ENCODE results near the gene MCUB. TPM values are rescaled to one million over a fixed set of nuclear protein-coding genes. Genes with fewer than 3 reads are reported as not detected.

MCUB gene
- total and polyA plus RNA-seq, 7 donors: 0.73 to 2.8 (median 1.5) TPM

GRCh38 chr4:109702950-109703663, 143.1 kb downstream of the MCUB start, which contains the start of gene CASP6:
Gene CASP6 (minus strand): TSS chr4:109703445. CDS start chr4:109703395, 50 bp downstream.
- H3K27ac ChIP-seq: peak within 1 kb of the TSS; percentile 70
- H3K36me3 ChIP-seq (ENCODE audit: insufficient read depth in 1 of 2, low read depth in 1 of 2): peaks cover 0 to 6% of the 10 kb centered on the region in 2 donors
- TF ChIP-seq, protein P1, sequence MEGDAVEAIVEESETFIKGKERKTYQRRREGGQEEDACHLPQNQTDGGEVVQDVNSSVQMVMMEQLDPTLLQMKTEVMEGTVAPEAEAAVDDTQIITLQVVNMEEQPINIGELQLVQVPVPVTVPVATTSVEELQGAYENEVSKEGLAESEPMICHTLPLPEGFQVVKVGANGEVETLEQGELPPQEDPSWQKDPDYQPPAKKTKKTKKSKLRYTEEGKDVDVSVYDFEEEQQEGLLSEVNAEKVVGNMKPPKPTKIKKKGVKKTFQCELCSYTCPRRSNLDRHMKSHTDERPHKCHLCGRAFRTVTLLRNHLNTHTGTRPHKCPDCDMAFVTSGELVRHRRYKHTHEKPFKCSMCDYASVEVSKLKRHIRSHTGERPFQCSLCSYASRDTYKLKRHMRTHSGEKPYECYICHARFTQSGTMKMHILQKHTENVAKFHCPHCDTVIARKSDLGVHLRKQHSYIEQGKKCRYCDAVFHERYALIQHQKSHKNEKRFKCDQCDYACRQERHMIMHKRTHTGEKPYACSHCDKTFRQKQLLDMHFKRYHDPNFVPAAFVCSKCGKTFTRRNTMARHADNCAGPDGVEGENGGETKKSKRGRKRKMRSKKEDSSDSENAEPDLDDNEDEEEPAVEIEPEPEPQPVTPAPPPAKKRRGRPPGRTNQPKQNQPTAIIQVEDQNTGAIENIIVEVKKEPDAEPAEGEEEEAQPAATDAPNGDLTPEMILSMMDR (IDR thresholded peaks at IDR 0.05): peak; percentile 71
- H3K9me3 ChIP-seq: no peaks in the 10 kb centered on the region
- no peaks in the 10 kb centered on the region for H3K27me3 ChIP-seq (ENCODE audit: insufficient read depth in 3 of 3, low read length in 2 of 3)
- H3K4me3 ChIP-seq: peak within 1 kb of the TSS; percentile 77
- WGBS, 3 donors: 0 to 1% (median 0%) methylated on average over 62 to 72 of the region's 72 CpGs
- DNase-seq (peak; percentile 87 to 89), ATAC-seq (peak; percentile 87 to 96 (median 92))
- intact Hi-C loops (cut with DNase I): loop anchor here (5.0 to 10.0 kb wide), 7 partner anchors 99 to 274 kb away; partner anchors contain the start of genes SEC24B (in 2 of the 2), CFI (in 1 of the 2) and GAR1 (in 1 of the 2)
- H3K4me1 ChIP-seq: peaks cover 9% of the 10 kb centered on the region

DNA sequence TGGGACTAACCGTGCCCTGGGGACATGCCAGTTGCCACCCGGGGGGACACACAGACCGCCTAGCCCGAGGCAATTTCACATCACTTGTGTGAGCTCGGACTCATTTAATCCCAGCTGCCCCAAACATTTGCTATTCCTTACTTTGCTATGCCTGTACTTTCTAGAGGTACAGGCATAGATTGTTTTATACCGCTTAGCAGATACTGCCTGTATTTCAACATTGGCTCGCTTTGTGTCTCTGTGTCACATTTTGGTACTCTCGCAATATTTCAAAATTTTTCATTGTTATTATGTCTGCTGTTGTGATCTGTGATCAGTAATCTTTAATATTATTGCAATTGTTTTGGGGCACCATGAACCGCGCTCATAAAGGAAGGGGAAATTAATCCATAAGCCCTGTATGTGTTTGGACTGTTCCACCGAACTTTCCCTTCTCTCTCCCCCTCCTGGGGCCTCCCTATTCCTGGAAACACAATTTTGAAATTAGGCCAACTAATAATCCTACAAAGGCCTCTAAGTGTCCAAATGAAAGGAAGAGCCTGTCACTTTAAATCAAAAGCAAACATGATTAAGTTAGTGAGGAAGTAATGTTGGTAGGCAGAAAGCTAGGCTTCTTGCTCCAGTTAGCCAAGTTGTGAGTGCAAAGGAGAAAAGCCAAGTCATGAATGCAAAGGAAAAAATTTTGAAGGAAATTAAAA, 143.8 kb downstream of the MCUB start:
- TF ChIP-seq, protein P1 (IDR thresholded peaks at IDR 0.05): no peak
- Histone ChIP-seq H3K9me3 (no peaks in the 10 kb centered on the region), H3K4me1 (peaks cover 9% of the 10 kb centered on the region), H3K4me3 (peak overlapping the region; percentile 77), H3K36me3 (ENCODE audit: insufficient read depth in 1 of 2, low read depth in 1 of 2) (peaks cover 0 to 8% of the 10 kb centered on the region in 2 donors), H3K27ac (peak overlapping the region; percentile 70), H3K27me3 (ENCODE audit: insufficient read depth in 3 of 3, low read length in 2 of 3) (no peaks in the 10 kb centered on the region)
- ATAC-seq: no peak
- no peak for DNase-seq
- intact Hi-C loops (cut with DNase I): loop anchor here (5.0 to 10.0 kb wide), 7 partner anchors 98 to 273 kb away; partner anchors contain the start of genes SEC24B (in 2 of the 2), CFI (in 1 of the 2) and GAR1 (in 1 of the 2)
- WGBS, 3 donors: 18 to 20% (median 18%) methylated on average over 11 of the region's 11 CpGs

DNA sequence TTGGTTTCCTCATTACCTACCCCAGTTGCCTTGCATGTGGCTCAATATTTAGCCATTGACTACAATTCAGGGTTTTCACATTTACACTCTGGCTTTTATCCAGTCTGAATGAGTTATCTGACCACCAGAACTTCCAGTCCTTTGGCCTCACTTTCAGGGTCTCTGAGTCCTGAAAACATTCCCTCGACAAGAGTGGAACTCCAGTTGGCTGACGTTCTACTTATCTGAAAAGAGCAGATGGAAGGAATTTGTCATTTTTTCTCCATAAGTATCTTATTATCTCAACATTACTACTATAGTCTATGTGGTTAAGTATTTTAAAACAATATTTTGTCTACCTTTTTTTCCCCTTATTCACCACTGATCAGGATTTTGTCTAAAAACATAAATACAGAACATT, 148.4 kb downstream of the MCUB start:
- ATAC-seq (no peak), DNase-seq (no peak)
- Histone ChIP-seq H3K27ac (no peak overlapping the region), H3K36me3 (ENCODE audit: insufficient read depth in 1 of 2, low read depth in 1 of 2) (peaks cover 0 to 28% of the 10 kb centered on the region in 2 donors), H3K27me3 (ENCODE audit: insufficient read depth in 3 of 3, low read length in 2 of 3) (no peaks in the 10 kb centered on the region), H3K4me1 (no peaks in the 10 kb centered on the region), H3K4me3 (no peak overlapping the region), H3K9me3 (no peaks in the 10 kb centered on the region)
- intact Hi-C loops (cut with DNase I): loop anchor here (10.0 kb wide), 3 partner anchors 154 to 274 kb away; partner anchors contain the start of gene SEC24B (in 1 of the 2)
- TF ChIP-seq, protein P1 (IDR thresholded peaks at IDR 0.05): no peak
- 32 to 74% (median 44%) methylated on average over 2 of the region's 2 CpGs for WGBS, 3 donors

DNA sequence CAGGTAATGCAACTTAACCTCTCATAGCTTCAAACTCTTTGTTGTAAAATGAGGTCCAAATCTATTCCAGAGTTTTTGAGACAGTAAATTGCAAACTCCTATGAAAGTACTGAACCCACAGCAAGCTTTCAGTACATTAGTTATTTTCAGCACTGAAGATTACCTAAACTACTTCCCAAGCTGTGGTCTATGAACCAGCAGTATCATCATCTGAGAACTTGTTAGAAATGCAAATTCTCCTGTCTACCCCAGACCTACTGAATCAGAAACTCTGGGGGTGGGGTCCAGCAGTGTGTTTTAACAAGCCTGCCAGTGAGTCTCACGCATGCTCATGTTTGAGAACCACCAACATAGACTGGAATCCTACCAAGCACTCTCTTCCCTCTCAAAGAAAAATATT, 148.9 kb downstream of the MCUB start:
- peaks cover 0 to 33% of the 10 kb centered on the region in 2 donors for H3K36me3 ChIP-seq (ENCODE audit: insufficient read depth in 1 of 2, low read depth in 1 of 2)
- DNase-seq (no peak), ATAC-seq (no peak)
- H3K9me3 ChIP-seq: no peaks in the 10 kb centered on the region
- 88 to 97% (median 95%) methylated on average over 1 of the region's 1 CpG for WGBS, 3 donors
- no peaks in the 10 kb centered on the region for H3K4me1 ChIP-seq
- H3K27ac ChIP-seq: no peak overlapping the region
- TF ChIP-seq, protein P1 (IDR thresholded peaks at IDR 0.05): no peak
- intact Hi-C loops (cut with DNase I): loop anchor here (10.0 kb wide), 3 partner anchors 154 to 274 kb away; partner anchors contain the start of gene SEC24B (in 1 of the 2)
- no peak overlapping the region for H3K4me3 ChIP-seq
- no peaks in the 10 kb centered on the region for H3K27me3 ChIP-seq (ENCODE audit: insufficient read depth in 3 of 3, low read length in 2 of 3)
